HEK293 (cell line): ENCODE data around the gene OR11H7.

Source experiments
- KLF7 ChIP-seq: fragments of 450-650 bp; formaldehyde crosslinking; IDR thresholded peaks from 2 replicates; pipeline ENCODE4 v1.5.1; 2016; ENCODE audit warnings: missing biosample characterization, missing genetic modification characterization, borderline replicate concordance
- SETDB1 ChIP-seq: IDR thresholded peaks from one replicate; pipeline ENCODE4 v1.6.1; 2017; ENCODE audit warnings: mild to moderate bottlenecking, low read length, moderate library complexity, mixed read lengths; ENCODE audit not compliant: insufficient read length
- WT1 ChIP-seq: fragments of 450-650 bp; formaldehyde crosslinking; IDR thresholded peaks from 2 replicates; pipeline ENCODE4 v1.5.1; 2016; ENCODE audit warnings: missing biosample characterization, missing genetic modification characterization
- ZBTB48 ChIP-seq: fragments of 450-650 bp; formaldehyde crosslinking; IDR thresholded peaks from 2 replicates; pipeline ENCODE4 v1.5.1; 2016; ENCODE audit warnings: missing biosample characterization, missing genetic modification characterization
- ZEB2 ChIP-seq: fragments of 450-650 bp; formaldehyde crosslinking; IDR thresholded peaks from 2 replicates; pipeline ENCODE4 v1.5.1; 2016; ENCODE audit warnings: missing biosample characterization, missing genetic modification characterization
- ZNF157 ChIP-seq: fragments of 450-650 bp; formaldehyde crosslinking; IDR thresholded peaks from 2 replicates; pipeline ENCODE4 v1.5.1; 2016; ENCODE audit warnings: missing biosample characterization, missing genetic modification characterization
- ZNF16 ChIP-seq: fragments of 450-650 bp; formaldehyde crosslinking; IDR thresholded peaks from 2 replicates; pipeline ENCODE4 v1.5.1; 2016; ENCODE audit warnings: low read depth, missing biosample characterization, missing genetic modification characterization
- ZNF223 ChIP-seq: fragments of 450-650 bp; formaldehyde crosslinking; IDR thresholded peaks from 2 replicates; pipeline ENCODE4 v1.5.1; 2016; ENCODE audit warnings: missing biosample characterization, missing genetic modification characterization
- ZNF530 ChIP-seq: fragments of 450-650 bp; formaldehyde crosslinking; IDR thresholded peaks from 2 replicates; pipeline ENCODE4 v1.5.1; 2016; ENCODE audit warnings: low read depth, missing biosample characterization, missing genetic modification characterization
- ZNF571 ChIP-seq: fragments of 450-650 bp; formaldehyde crosslinking; IDR thresholded peaks from 2 replicates; pipeline ENCODE4 v1.5.0; 2017; ENCODE audit warnings: missing biosample characterization, missing genetic modification characterization
- ZNF621 ChIP-seq: fragments of 450-650 bp; formaldehyde crosslinking; IDR thresholded peaks from 2 replicates; pipeline ENCODE4 v1.5.1; 2017; ENCODE audit warnings: missing biosample characterization, missing genetic modification characterization
- TF ChIP-seq, protein P1 (sequence below): fragments of 450-650 bp; formaldehyde crosslinking; IDR thresholded peaks from 2 replicates; pipeline ENCODE4 v1.5.1; 2016; ENCODE audit warnings: missing biosample characterization, missing genetic modification characterization
- TF ChIP-seq, protein P2 (sequence below): fragments of 450-650 bp; formaldehyde crosslinking; conservative IDR thresholded peaks from 2 replicates; pipeline ENCODE4 v1.5.1; 2016; ENCODE audit warnings: low read depth, missing biosample characterization, missing genetic modification characterization
- TF ChIP-seq, protein P3 (sequence below): fragments of 450-650 bp; formaldehyde crosslinking; IDR thresholded peaks from 2 replicates; pipeline ENCODE4 v1.5.1; 2016; ENCODE audit warnings: missing biosample characterization, missing genetic modification characterization
- TF ChIP-seq, protein P4 (sequence below): fragments of 450-650 bp; formaldehyde crosslinking; IDR thresholded peaks from 2 replicates; pipeline ENCODE4 v1.5.1; 2016; ENCODE audit warnings: missing biosample characterization, missing genetic modification characterization
- TF ChIP-seq, protein P5 (sequence below): fragments of 450-650 bp; formaldehyde crosslinking; IDR thresholded peaks from 2 replicates; pipeline ENCODE4 v1.5.1; 2017; ENCODE audit warnings: missing biosample characterization, missing genetic modification characterization
- TF ChIP-seq, protein P6 (sequence below): fragments of 450-650 bp; formaldehyde crosslinking; IDR thresholded peaks from 2 replicates; pipeline ENCODE4; 2016; ENCODE audit warnings: missing biosample characterization, missing genetic modification characterization
- TF ChIP-seq, protein P7 (sequence below): fragments of 450-650 bp; formaldehyde crosslinking; IDR thresholded peaks from 2 replicates; pipeline ENCODE4 v1.5.1; 2016; ENCODE audit warnings: missing biosample characterization, missing genetic modification characterization
- TF ChIP-seq, protein P8 (sequence below): fragments of 450-650 bp; formaldehyde crosslinking; IDR thresholded peaks from 2 replicates; pipeline ENCODE4 v1.5.1; 2016; ENCODE audit warnings: missing biosample characterization, missing genetic modification characterization

The OR11H7 gene

DNA sequence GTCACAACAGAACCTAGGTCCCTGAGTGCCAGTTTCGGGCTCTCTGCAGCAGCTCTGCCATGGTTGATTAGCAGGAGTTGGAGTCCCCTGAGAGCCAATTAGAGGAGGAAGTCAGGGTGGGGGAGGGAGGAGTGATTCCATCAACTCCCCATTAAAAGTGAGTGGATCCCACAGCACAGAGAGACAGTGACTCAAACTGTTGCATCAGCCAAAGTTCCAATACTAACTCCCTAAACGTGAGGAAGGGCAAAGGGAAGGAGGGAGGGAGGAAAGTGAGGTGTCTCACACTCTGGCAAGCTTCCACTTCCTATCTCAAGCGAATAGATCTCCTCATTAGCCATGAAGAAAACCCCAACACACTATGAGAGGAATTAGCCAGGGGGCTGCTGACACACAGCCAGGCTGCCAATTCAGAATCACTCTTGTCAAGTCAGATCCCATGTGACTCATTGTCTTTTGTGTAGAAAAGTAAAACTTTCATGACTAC, 33.9 kb downstream of the OR11H7 start (continued):
- TF ChIP-seq, protein P1, sequence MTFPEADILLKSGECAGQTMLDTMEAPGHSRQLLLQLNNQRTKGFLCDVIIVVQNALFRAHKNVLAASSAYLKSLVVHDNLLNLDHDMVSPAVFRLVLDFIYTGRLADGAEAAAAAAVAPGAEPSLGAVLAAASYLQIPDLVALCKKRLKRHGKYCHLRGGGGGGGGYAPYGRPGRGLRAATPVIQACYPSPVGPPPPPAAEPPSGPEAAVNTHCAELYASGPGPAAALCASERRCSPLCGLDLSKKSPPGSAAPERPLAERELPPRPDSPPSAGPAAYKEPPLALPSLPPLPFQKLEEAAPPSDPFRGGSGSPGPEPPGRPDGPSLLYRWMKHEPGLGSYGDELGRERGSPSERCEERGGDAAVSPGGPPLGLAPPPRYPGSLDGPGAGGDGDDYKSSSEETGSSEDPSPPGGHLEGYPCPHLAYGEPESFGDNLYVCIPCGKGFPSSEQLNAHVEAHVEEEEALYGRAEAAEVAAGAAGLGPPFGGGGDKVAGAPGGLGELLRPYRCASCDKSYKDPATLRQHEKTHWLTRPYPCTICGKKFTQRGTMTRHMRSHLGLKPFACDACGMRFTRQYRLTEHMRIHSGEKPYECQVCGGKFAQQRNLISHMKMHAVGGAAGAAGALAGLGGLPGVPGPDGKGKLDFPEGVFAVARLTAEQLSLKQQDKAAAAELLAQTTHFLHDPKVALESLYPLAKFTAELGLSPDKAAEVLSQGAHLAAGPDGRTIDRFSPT: no peak
- TF ChIP-seq, protein P2, sequence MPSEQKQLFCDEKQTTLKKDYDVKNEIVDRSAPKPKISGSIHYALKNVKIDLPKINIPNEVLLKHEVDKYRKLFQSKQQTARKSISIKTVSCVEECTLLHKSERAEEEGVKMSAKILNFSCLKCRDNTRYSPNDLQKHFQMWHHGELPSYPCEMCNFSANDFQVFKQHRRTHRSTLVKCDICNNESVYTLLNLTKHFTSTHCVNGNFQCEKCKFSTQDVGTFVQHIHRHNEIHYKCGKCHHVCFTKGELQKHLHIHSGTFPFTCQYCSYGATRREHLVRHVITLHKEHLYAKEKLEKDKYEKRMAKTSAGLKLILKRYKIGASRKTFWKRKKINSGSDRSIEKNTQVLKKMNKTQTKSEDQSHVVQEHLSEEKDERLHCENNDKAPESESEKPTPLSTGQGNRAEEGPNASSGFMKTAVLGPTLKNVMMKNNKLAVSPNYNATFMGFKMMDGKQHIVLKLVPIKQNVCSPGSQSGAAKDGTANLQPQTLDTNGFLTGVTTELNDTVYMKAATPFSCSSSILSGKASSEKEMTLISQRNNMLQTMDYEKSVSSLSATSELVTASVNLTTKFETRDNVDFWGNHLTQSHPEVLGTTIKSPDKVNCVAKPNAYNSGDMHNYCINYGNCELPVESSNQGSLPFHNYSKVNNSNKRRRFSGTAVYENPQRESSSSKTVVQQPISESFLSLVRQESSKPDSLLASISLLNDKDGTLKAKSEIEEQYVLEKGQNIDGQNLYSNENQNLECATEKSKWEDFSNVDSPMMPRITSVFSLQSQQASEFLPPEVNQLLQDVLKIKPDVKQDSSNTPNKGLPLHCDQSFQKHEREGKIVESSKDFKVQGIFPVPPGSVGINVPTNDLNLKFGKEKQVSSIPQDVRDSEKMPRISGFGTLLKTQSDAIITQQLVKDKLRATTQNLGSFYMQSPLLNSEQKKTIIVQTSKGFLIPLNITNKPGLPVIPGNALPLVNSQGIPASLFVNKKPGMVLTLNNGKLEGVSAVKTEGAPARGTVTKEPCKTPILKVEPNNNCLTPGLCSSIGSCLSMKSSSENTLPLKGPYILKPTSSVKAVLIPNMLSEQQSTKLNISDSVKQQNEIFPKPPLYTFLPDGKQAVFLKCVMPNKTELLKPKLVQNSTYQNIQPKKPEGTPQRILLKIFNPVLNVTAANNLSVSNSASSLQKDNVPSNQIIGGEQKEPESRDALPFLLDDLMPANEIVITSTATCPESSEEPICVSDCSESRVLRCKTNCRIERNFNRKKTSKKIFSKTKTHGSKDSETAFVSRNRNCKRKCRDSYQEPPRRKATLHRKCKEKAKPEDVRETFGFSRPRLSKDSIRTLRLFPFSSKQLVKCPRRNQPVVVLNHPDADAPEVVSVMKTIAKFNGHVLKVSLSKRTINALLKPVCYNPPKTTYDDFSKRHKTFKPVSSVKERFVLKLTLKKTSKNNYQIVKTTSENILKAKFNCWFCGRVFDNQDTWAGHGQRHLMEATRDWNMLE (tag by site-specific recombination): peak; percentile 63
- TF ChIP-seq SETDB1 (no peak), ZNF621 (tag by site-specific recombination) (no peak), ZEB2 (0 out of 2 replicates have a peak, but pooled peaks have one; percentile 36), ZNF16 (tag by site-specific recombination) (no peak), ZBTB48 (tag by site-specific recombination) (0 out of 2 replicates have a peak, but pooled peaks have one; percentile 19), KLF7 (tag by site-specific recombination) (no peak), ZNF157 (tag by site-specific recombination) (no peak), WT1 (tag by site-specific recombination) (peak; percentile 36; the same call in 1 of the 2 replicates), ZNF571 (no peak), ZNF530 (no peak), ZNF223 (tag by site-specific recombination) (no peak)
- TF ChIP-seq, protein P3, sequence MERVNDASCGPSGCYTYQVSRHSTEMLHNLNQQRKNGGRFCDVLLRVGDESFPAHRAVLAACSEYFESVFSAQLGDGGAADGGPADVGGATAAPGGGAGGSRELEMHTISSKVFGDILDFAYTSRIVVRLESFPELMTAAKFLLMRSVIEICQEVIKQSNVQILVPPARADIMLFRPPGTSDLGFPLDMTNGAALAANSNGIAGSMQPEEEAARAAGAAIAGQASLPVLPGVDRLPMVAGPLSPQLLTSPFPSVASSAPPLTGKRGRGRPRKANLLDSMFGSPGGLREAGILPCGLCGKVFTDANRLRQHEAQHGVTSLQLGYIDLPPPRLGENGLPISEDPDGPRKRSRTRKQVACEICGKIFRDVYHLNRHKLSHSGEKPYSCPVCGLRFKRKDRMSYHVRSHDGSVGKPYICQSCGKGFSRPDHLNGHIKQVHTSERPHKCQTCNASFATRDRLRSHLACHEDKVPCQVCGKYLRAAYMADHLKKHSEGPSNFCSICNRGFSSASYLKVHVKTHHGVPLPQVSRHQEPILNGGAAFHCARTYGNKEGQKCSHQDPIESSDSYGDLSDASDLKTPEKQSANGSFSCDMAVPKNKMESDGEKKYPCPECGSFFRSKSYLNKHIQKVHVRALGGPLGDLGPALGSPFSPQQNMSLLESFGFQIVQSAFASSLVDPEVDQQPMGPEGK (tag by site-specific recombination): peak; percentile 31; the same call in 1 of the 2 replicates
- TF ChIP-seq, protein P4, sequence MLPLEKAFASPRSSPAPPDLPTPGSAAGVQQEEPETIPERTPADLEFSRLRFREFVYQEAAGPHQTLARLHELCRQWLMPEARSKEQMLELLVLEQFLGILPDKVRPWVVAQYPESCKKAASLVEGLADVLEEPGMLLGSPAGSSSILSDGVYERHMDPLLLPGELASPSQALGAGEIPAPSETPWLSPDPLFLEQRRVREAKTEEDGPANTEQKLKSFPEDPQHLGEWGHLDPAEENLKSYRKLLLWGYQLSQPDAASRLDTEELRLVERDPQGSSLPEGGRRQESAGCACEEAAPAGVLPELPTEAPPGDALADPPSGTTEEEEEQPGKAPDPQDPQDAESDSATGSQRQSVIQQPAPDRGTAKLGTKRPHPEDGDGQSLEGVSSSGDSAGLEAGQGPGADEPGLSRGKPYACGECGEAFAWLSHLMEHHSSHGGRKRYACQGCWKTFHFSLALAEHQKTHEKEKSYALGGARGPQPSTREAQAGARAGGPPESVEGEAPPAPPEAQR: no peak
- TF ChIP-seq, protein P5, sequence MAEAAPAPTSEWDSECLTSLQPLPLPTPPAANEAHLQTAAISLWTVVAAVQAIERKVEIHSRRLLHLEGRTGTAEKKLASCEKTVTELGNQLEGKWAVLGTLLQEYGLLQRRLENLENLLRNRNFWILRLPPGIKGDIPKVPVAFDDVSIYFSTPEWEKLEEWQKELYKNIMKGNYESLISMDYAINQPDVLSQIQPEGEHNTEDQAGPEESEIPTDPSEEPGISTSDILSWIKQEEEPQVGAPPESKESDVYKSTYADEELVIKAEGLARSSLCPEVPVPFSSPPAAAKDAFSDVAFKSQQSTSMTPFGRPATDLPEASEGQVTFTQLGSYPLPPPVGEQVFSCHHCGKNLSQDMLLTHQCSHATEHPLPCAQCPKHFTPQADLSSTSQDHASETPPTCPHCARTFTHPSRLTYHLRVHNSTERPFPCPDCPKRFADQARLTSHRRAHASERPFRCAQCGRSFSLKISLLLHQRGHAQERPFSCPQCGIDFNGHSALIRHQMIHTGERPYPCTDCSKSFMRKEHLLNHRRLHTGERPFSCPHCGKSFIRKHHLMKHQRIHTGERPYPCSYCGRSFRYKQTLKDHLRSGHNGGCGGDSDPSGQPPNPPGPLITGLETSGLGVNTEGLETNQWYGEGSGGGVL (tag by site-specific recombination): peak; percentile 89
- TF ChIP-seq, protein P6, sequence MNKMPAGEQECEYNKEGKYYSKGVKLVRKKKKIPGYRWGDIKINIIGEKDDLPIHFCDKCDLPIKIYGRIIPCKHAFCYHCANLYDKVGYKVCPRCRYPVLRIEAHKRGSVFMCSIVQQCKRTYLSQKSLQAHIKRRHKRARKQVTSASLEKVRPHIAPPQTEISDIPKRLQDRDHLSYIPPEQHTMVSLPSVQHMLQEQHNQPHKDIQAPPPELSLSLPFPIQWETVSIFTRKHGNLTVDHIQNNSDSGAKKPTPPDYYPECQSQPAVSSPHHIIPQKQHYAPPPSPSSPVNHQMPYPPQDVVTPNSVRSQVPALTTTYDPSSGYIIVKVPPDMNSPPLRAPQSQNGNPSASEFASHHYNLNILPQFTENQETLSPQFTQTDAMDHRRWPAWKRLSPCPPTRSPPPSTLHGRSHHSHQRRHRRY (tag by site-specific recombination): no peak
- TF ChIP-seq, protein P7, sequence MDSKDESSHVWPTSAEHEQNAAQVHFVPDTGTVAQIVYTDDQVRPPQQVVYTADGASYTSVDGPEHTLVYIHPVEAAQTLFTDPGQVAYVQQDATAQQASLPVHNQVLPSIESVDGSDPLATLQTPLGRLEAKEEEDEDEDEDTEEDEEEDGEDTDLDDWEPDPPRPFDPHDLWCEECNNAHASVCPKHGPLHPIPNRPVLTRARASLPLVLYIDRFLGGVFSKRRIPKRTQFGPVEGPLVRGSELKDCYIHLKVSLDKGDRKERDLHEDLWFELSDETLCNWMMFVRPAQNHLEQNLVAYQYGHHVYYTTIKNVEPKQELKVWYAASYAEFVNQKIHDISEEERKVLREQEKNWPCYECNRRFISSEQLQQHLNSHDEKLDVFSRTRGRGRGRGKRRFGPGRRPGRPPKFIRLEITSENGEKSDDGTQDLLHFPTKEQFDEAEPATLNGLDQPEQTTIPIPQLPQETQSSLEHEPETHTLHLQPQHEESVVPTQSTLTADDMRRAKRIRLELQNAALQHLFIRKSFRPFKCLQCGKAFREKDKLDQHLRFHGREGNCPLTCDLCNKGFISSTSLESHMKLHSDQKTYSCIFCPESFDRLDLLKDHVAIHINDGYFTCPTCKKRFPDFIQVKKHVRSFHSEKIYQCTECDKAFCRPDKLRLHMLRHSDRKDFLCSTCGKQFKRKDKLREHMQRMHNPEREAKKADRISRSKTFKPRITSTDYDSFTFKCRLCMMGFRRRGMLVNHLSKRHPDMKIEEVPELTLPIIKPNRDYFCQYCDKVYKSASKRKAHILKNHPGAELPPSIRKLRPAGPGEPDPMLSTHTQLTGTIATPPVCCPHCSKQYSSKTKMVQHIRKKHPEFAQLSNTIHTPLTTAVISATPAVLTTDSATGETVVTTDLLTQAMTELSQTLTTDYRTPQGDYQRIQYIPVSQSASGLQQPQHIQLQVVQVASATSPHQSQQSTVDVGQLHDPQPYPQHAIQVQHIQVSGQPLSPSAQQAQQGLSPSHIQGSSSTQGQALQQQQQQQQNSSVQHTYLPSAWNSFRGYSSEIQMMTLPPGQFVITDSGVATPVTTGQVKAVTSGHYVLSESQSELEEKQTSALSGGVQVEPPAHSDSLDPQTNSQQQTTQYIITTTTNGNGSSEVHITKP (tag by site-specific recombination): peak; percentile 34; the same call in 1 of the 2 replicates
- TF ChIP-seq, protein P8, sequence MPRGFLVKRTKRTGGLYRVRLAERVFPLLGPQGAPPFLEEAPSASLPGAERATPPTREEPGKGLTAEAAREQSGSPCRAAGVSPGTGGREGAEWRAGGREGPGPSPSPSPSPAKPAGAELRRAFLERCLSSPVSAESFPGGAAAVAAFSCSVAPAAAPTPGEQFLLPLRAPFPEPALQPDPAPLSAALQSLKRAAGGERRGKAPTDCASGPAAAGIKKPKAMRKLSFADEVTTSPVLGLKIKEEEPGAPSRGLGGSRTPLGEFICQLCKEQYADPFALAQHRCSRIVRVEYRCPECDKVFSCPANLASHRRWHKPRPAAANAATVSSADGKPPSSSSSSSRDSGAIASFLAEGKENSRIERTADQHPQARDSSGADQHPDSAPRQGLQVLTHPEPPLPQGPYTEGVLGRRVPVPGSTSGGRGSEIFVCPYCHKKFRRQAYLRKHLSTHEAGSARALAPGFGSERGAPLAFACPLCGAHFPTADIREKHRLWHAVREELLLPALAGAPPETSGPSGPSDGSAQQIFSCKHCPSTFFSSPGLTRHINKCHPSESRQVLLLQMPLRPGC: no peak
